Kidney (tissue), 14 donors: Measurements from ENCODE around the gene RIMBP2. TPM values are rescaled to one million over a fixed set of nuclear protein-coding genes. Genes with fewer than 3 reads are reported as not detected.

Experiments
- DNase-seq, 5 donors: peaks; one replicate each; pipeline ENCODE4 v3.0.0-alpha.2; 2013 to 2020
- FAIRE-seq: peaks from 2 replicates; lab custom pipeline; 2012; peaks lifted over from hg19 to GRCh38; lab: Jason Lieb, UNC
- H3K27ac ChIP-seq, 2 donors: one replicate each; pipeline ENCODE4 v1.7.0; 2013; ENCODE audit warnings: low read depth in 2 of 2, low read length in 2 of 2, inconsistent platforms in 1 of 2
- H3K27me3 ChIP-seq: one replicate; pipeline ENCODE4 v1.7.1; 2013; ENCODE audit warnings: low read length, inconsistent platforms; ENCODE audit not compliant: control insufficient read depth, insufficient read depth
- H3K36me3 ChIP-seq, 3 donors: one replicate each; pipeline versions ENCODE4 v1.7.0 to v1.7.1; 2013; ENCODE audit warnings: low read length in 3 of 3, control low read depth in 1 of 3, inconsistent platforms in 1 of 3; ENCODE audit not compliant: insufficient read depth in 3 of 3, control insufficient read depth in 2 of 3
- H3K4me1 ChIP-seq, 3 donors: one replicate each; pipeline versions ENCODE4 v1.7.0 to v1.7.1; 2013; ENCODE audit warnings: low read length in 3 of 3, inconsistent platforms in 1 of 3, low read depth in 1 of 3; ENCODE audit not compliant: control insufficient read depth in 2 of 3, insufficient read depth in 2 of 3
- H3K4me3 ChIP-seq, 3 donors: one replicate each; pipeline versions ENCODE4 v1.7.0 to v1.8.1; 2013; ENCODE audit warnings: low read length in 3 of 3, control low read depth in 1 of 3, inconsistent platforms in 1 of 3
- H3K9ac ChIP-seq, 3 donors: one replicate each; pipeline versions ENCODE4 v1.7.0 to v1.7.1; 2013; ENCODE audit warnings: low read length in 3 of 3, control low read depth in 1 of 3, inconsistent platforms in 1 of 3
- H3K9me3 ChIP-seq, 3 donors: one replicate each; pipeline versions ENCODE4 v1.7.0 to v1.7.1; 2013; ENCODE audit warnings: low read length in 3 of 3, control low read depth in 1 of 3, inconsistent platforms in 1 of 3; ENCODE audit not compliant: control insufficient read depth in 2 of 3, insufficient read depth in 1 of 3
- CTCF ChIP-seq: IDR thresholded peaks from 3 replicates; pipeline ENCODE4 v1.5.1; 2012; ENCODE audit warnings: mild to moderate bottlenecking, moderate library complexity, borderline replicate concordance; ENCODE audit not compliant: insufficient read depth; ENCODE audit errors: extremely low read depth
- intact Hi-C: fragments of 100-400 bp; cut with DNase I; formaldehyde crosslinking; loops from one replicate; pipeline ENCODE4 v1.11.1; 2022
- polyA plus RNA-seq: library from polyadenylated mRNA; stranded (reverse); fragments of 350-450 nt; fragmentation: Illumina TruSeq; extraction: RNeasy Lipid Tissue Mini Kit (QIAGEN cat#74804); gene quantifications from one replicate; pipeline ENCODE4 v1.2.3, GENCODE V29; 2014; ENCODE audit warnings: low read depth, low replicate concordance; ENCODE audit not compliant: insufficient read depth
- total RNA-seq: library from RNA; stranded (reverse); fragmentation: NEBNext Ultra II Directional; extraction: Animal tissue kit (Norgen Biotek cat#: 25700); gene quantifications from one replicate; pipeline ENCODE4 v1.2.1, GENCODE V29; 2021
- donor health status: control.
- donor health status: control.
- donor health status: control.
- donor health status: control.
- donor health status: control.
- donor health status: DM: yes; HTN: yes; CAD: no.
- donor health status: Normal renal cell carcinoma (clear cell type).

Gene RIMBP2
- total and polyA plus RNA-seq, 2 donors from 2014 or later = 2.8 to 51.7 TPM

- H3K27me3 ChIP-seq = no peaks in the 10 kb centered on the region
- FAIRE-seq (no peak), DNase-seq (no peak)
- no peak for TF ChIP-seq CTCF
- intact Hi-C loops = no loop called here
- no peak overlapping the region for H3K9ac ChIP-seq
- no peaks in the 10 kb centered on the region for H3K36me3 ChIP-seq
- H3K27ac ChIP-seq = no peak overlapping the region
- H3K4me3 ChIP-seq = no peak overlapping the region
- H3K9me3 ChIP-seq = no peaks in the 10 kb centered on the region
- H3K4me1 ChIP-seq = no peaks in the 10 kb centered on the region
These were observed 236.5 kb downstream of the RIMBP2 start for GRCh38 chr12:130479401-130480125.

GRCh38 chr12:130478786-130479185 is 237.3 kb downstream of the RIMBP2 start:
- peak in 1 of 5 donors; percentile 46 for DNase-seq
- FAIRE-seq = no peak

GRCh38 chr12:130477701-130478100 is 238.4 kb downstream of the RIMBP2 start:
- no peak for DNase-seq
- Histone ChIP-seq H3K9me3 (no peaks in the 10 kb centered on the region), H3K27ac (no peak overlapping the region), H3K9ac (no peak overlapping the region), H3K4me1 (no peaks in the 10 kb centered on the region), H3K4me3 (no peak overlapping the region), H3K36me3 (no peaks in the 10 kb centered on the region), H3K27me3 (no peaks in the 10 kb centered on the region)
- intact Hi-C loops = no loop called here
- no peak for FAIRE-seq
- TF ChIP-seq CTCF = no peak

More at GRCh38 chr12:130478786-130479185, 237.3 kb downstream of the RIMBP2 start:
- Histone ChIP-seq H3K4me3 (no peak overlapping the region), H3K27me3 (no peaks in the 10 kb centered on the region), H3K9me3 (no peaks in the 10 kb centered on the region), H3K4me1 (no peaks in the 10 kb centered on the region), H3K9ac (no peak overlapping the region), H3K27ac (no peak overlapping the region), H3K36me3 (no peaks in the 10 kb centered on the region)
- intact Hi-C loops = no loop called here
- TF ChIP-seq CTCF = no peak
